Measurements from ENCODE around the gene MICAL2. TPM values are rescaled to one million over a fixed set of nuclear protein-coding genes. Genes with fewer than 3 reads are reported as not detected.

MICAL2 gene
- total RNA-seq, 1 experiment from 2014 or later = 151 TPM

DNA sequence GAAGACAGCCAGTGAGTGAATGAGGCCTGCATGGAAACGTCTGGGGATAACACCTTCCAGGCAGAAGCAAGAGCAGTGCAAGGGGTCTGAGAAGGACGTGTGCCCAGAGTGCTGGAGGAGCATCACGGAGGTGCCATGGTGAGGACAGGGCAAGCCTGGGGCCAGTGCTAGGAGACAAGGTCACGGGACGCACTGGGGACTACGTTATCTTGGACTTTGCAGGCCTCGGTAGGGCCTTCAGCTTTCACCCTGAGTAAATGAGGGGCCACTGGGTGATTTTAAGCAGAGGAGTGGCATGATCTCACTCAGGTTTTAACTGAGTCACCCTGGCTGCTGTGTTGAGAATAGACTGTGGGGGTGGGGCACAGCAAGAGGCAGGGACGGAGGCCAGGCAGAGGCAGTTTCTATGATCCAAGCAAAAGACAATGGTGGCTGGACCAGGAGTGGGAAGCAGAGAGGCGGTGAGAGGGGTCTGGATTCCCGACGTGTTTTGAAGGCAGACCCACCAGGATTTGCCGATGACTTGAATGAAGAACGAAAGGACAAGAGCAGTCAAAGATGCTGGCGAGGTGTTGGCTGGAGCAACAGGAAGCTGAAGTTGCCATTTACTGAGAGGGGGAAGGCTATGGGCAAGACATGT, 164.3 kb downstream of the MICAL2 start:
- TF ChIP-seq, protein P1, sequence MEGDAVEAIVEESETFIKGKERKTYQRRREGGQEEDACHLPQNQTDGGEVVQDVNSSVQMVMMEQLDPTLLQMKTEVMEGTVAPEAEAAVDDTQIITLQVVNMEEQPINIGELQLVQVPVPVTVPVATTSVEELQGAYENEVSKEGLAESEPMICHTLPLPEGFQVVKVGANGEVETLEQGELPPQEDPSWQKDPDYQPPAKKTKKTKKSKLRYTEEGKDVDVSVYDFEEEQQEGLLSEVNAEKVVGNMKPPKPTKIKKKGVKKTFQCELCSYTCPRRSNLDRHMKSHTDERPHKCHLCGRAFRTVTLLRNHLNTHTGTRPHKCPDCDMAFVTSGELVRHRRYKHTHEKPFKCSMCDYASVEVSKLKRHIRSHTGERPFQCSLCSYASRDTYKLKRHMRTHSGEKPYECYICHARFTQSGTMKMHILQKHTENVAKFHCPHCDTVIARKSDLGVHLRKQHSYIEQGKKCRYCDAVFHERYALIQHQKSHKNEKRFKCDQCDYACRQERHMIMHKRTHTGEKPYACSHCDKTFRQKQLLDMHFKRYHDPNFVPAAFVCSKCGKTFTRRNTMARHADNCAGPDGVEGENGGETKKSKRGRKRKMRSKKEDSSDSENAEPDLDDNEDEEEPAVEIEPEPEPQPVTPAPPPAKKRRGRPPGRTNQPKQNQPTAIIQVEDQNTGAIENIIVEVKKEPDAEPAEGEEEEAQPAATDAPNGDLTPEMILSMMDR (IDR thresholded peaks at IDR 0.05; ENCODE audit: unreplicated experiment) = no peak
- Mint-ChIP-seq H3K27ac (ENCODE audit: low read depth, unreplicated experiment) (no peak overlapping the region), H3K4me3 (ENCODE audit: unreplicated experiment) (no peak overlapping the region), H3K27me3 (ENCODE audit: insufficient read depth, unreplicated experiment) (no peaks in the 10 kb centered on the region), H3K36me3 (ENCODE audit: insufficient read depth, unreplicated experiment) (peaks cover 5% of the 10 kb centered on the region), H3K9me3 (ENCODE audit: unreplicated experiment) (no peaks in the 10 kb centered on the region), H3K4me1 (ENCODE audit: insufficient read depth, unreplicated experiment) (peaks cover 13% of the 10 kb centered on the region)
- BruUV-seq (replicated peaks) = no TSS peak
- POLR2A ChIA-PET = no interaction called here
- CTCF ChIA-PET = interaction anchor here (0.6 to 16.6 kb wide), 4 partner anchors 16 to 613 kb away, joined by 3 to 314 read pairs (median 3); no protein-coding TSS in a partner anchor
- no peak for DNase-seq (ENCODE audit: unreplicated experiment)
- intact Hi-C loops (cut with micrococcal nuclease) = no loop called here

DNA sequence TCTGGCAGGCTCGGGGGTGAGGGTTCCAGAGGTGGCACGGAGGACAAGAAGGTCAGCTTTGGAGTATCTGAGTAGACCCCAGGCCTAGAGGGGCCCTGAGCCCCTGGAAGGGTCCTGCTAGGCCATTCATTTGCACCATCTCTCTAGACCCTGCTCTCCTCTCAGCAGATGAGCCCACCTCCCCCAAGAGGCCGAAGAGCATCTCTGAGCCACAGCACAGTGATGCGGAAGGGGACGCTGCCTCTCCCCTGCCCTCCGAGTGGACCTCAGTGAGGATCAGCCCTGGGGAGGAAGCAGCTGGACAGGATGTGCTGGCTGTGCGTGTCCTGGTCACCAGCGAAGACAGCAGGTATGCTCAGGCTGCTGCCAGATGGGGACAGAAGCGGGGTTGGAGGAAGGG, 165.4 kb downstream of the MICAL2 start:
- Mint-ChIP-seq H3K27me3 (ENCODE audit: insufficient read depth, unreplicated experiment) (no peaks in the 10 kb centered on the region), H3K9me3 (ENCODE audit: unreplicated experiment) (no peaks in the 10 kb centered on the region), H3K27ac (ENCODE audit: low read depth, unreplicated experiment) (no peak overlapping the region), H3K4me3 (ENCODE audit: unreplicated experiment) (no peak overlapping the region), H3K4me1 (ENCODE audit: insufficient read depth, unreplicated experiment) (peaks cover 13% of the 10 kb centered on the region), H3K36me3 (ENCODE audit: insufficient read depth, unreplicated experiment) (peaks cover 5% of the 10 kb centered on the region)
- no TSS peak for BruUV-seq (replicated peaks)
- intact Hi-C loops (cut with micrococcal nuclease) = no loop called here
- CTCF ChIA-PET = interaction anchor here (16.6 kb wide), 1 partner anchor 225 kb away, joined by 314 read pairs; no protein-coding TSS in a partner anchor
- POLR2A ChIA-PET = no interaction called here
- DNase-seq (ENCODE audit: unreplicated experiment) = no peak
- TF ChIP-seq, protein P1 (IDR thresholded peaks at IDR 0.05; ENCODE audit: unreplicated experiment) = no peak

- POLR2A ChIA-PET = no interaction called here
- CTCF ChIA-PET = interaction anchor here (16.6 kb wide), 1 partner anchor 226 kb away, joined by 314 read pairs; no protein-coding TSS in a partner anchor
- H3K36me3 Mint-ChIP-seq (ENCODE audit: insufficient read depth, unreplicated experiment) = peaks cover 5% of the 10 kb centered on the region
These were observed 166.0 kb downstream of the MICAL2 start for GRCh38 chr11:12276356-12276755.

GRCh38 chr11:12276831-12277475, 166.6 kb downstream of the MICAL2 start:
- Mint-ChIP-seq H3K4me3 (ENCODE audit: unreplicated experiment) (no peak overlapping the region), H3K4me1 (ENCODE audit: insufficient read depth, unreplicated experiment) (peaks cover 15% of the 10 kb centered on the region), H3K36me3 (ENCODE audit: insufficient read depth, unreplicated experiment) (peaks cover 5% of the 10 kb centered on the region), H3K9me3 (ENCODE audit: unreplicated experiment) (no peaks in the 10 kb centered on the region), H3K27me3 (ENCODE audit: insufficient read depth, unreplicated experiment) (no peaks in the 10 kb centered on the region), H3K27ac (ENCODE audit: low read depth, unreplicated experiment) (no peak overlapping the region)
- DNase-seq (ENCODE audit: unreplicated experiment) = no peak
- ChIA-PET CTCF (interaction anchor here (0.8 to 16.6 kb wide), 3 partner anchors 39 to 479 kb away, joined by 4 to 314 read pairs (median 13); no protein-coding TSS in a partner anchor), POLR2A (no interaction called here)
- intact Hi-C loops (cut with micrococcal nuclease) = no loop called here
- TF ChIP-seq, protein P1 (IDR thresholded peaks at IDR 0.05; ENCODE audit: unreplicated experiment) = no peak
- no TSS peak for BruUV-seq (replicated peaks)

More at GRCh38 chr11:12276356-12276755, 166.0 kb downstream of the MICAL2 start:
- BruUV-seq (replicated peaks) = no TSS peak
- intact Hi-C loops (cut with micrococcal nuclease) = no loop called here
- TF ChIP-seq, protein P1 (IDR thresholded peaks at IDR 0.05; ENCODE audit: unreplicated experiment) = no peak
- no peaks in the 10 kb centered on the region for H3K9me3 Mint-ChIP-seq (ENCODE audit: unreplicated experiment)
- DNase-seq (ENCODE audit: unreplicated experiment) = no peak
- no peak overlapping the region for H3K4me3 Mint-ChIP-seq (ENCODE audit: unreplicated experiment)
- H3K27me3 Mint-ChIP-seq (ENCODE audit: insufficient read depth, unreplicated experiment) = no peaks in the 10 kb centered on the region
- peaks cover 13% of the 10 kb centered on the region for H3K4me1 Mint-ChIP-seq (ENCODE audit: insufficient read depth, unreplicated experiment)
- no peak overlapping the region for H3K27ac Mint-ChIP-seq (ENCODE audit: low read depth, unreplicated experiment)

All from MCF 10A (cell line).